Measurements from ENCODE around the gene SH2D2A. TPM values are rescaled to one million over a fixed set of nuclear protein-coding genes. Genes with fewer than 3 reads are reported as not detected.

SH2D2A gene
- total RNA-seq, 1 donor from 2014 or later = 96.1 TPM

GRCh38 chr1:156848461-156849150 lies 32.0 kb upstream of the SH2D2A start:
- intact Hi-C loops (cut with micrococcal nuclease) = no loop called here

GRCh38 chr1:156847591-156848460 lies 31.2 kb upstream of the SH2D2A start:
- intact Hi-C loops (cut with micrococcal nuclease) = no loop called here

- intact Hi-C loops (cut with micrococcal nuclease) = no loop called here
Observed at GRCh38 chr1:156846643-156847042, 30.0 kb upstream of the SH2D2A start.

GRCh38 chr1:156845953-156846545 lies 29.4 kb upstream of the SH2D2A start:
- intact Hi-C loops (cut with micrococcal nuclease) = no loop called here

GRCh38 chr1:156845055-156845952 lies 28.7 kb upstream of the SH2D2A start:
- intact Hi-C loops (cut with micrococcal nuclease) = no loop called here

GRCh38 chr1:156844638-156845037 lies 28.0 kb upstream of the SH2D2A start:
- intact Hi-C loops (cut with micrococcal nuclease) = no loop called here

GRCh38 chr1:156844102-156844501 lies 27.5 kb upstream of the SH2D2A start:
- intact Hi-C loops (cut with micrococcal nuclease) = no loop called here

GRCh38 chr1:156842618-156843300 lies 26.1 kb upstream of the SH2D2A start:
- intact Hi-C loops (cut with micrococcal nuclease) = no loop called here

- intact Hi-C loops (cut with micrococcal nuclease) = no loop called here
Observed at GRCh38 chr1:156841295-156841855, 24.7 kb upstream of the SH2D2A start.

GRCh38 chr1:156840898-156841279 lies 24.2 kb upstream of the SH2D2A start:
- intact Hi-C loops (cut with micrococcal nuclease) = no loop called here

- intact Hi-C loops (cut with micrococcal nuclease) = no loop called here
Observed at GRCh38 chr1:156840186-156840897, 23.7 kb upstream of the SH2D2A start.

- intact Hi-C loops (cut with micrococcal nuclease) = loop anchor here (2.0 kb wide), 2 partner anchors 23 to 51 kb away; partner anchors contain the start of gene SH2D2A
Observed at GRCh38 chr1:156839426-156840109, 22.9 kb upstream of the SH2D2A start.

GRCh38 chr1:156838972-156839371 lies 22.3 kb upstream of the SH2D2A start:
- intact Hi-C loops (cut with micrococcal nuclease) = loop anchor here (2.0 kb wide), 2 partner anchors 22 to 52 kb away; partner anchors contain the start of gene SH2D2A

- intact Hi-C loops (cut with micrococcal nuclease) = no loop called here
Observed at GRCh38 chr1:156836892-156837291, 20.2 kb upstream of the SH2D2A start.

- intact Hi-C loops (cut with micrococcal nuclease) = no loop called here
Observed at GRCh38 chr1:156836041-156836654, 19.5 kb upstream of the SH2D2A start.

GRCh38 chr1:156834322-156834721 lies 17.7 kb upstream of the SH2D2A start:
- intact Hi-C loops (cut with micrococcal nuclease) = no loop called here

- intact Hi-C loops (cut with micrococcal nuclease) = no loop called here
Observed at GRCh38 chr1:156833603-156834002, 17.0 kb upstream of the SH2D2A start.

GRCh38 chr1:156832434-156832833 lies 15.8 kb upstream of the SH2D2A start:
- intact Hi-C loops (cut with micrococcal nuclease) = no loop called here
